Ovary (tissue), 3 donors: ENCODE measurements around the gene SH3RF1.
"Not testable (repeated sequence)": the region's sequence is repeated elsewhere in the genome, so short reads cannot be mapped to it uniquely, and the experiment has no call there.

Source experiments
- EP300 ChIP-seq: sonication (generic); formaldehyde crosslinking; IDR thresholded peaks from one replicate; pipeline ENCODE4 v1.6.1; 2017; ENCODE audit warnings: antibody characterized with exemption
- POLR2A ChIP-seq: fragments of 450-650 bp; IDR thresholded peaks from one replicate; pipeline ENCODE4 v1.6.1; 2017; ENCODE audit warnings: antibody characterized with exemption, mild to moderate bottlenecking, moderate library complexity
- TF ChIP-seq, protein P1 (sequence below), 3 donors: fragments of 450-650 bp in 2 of 3; fragments of 200-600 bp in 1 of 3; IDR thresholded peaks; one replicate each; pipeline versions ENCODE4 v1.5.1 to v1.8.0; 2016 to 2022; ENCODE audit warnings: antibody characterized with exemption in 3 of 3, mild to moderate bottlenecking in 1 of 3
- donor health status: DM: no; HTN: no; CAD: no.

DNA sequence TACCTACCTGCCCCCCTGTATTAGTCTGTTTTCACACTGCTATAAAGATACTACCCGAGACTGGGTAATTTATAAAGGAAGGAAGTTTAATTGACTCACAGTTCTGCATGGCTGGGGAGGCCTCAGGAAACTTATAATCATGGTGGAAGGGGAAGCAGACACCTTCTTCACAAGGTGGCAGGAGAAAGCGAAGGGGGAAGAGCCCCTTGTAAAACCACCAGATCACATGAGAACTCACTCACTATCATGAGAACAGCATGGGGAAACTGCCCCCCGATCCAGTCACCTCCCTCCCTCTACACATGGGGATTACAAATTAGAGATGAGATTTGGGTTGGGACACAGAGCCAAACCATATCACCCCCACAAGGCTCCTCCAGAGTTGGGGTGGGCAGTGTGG lies 17.2 kb upstream of the SH3RF1 start:
- TF ChIP-seq, protein P1, sequence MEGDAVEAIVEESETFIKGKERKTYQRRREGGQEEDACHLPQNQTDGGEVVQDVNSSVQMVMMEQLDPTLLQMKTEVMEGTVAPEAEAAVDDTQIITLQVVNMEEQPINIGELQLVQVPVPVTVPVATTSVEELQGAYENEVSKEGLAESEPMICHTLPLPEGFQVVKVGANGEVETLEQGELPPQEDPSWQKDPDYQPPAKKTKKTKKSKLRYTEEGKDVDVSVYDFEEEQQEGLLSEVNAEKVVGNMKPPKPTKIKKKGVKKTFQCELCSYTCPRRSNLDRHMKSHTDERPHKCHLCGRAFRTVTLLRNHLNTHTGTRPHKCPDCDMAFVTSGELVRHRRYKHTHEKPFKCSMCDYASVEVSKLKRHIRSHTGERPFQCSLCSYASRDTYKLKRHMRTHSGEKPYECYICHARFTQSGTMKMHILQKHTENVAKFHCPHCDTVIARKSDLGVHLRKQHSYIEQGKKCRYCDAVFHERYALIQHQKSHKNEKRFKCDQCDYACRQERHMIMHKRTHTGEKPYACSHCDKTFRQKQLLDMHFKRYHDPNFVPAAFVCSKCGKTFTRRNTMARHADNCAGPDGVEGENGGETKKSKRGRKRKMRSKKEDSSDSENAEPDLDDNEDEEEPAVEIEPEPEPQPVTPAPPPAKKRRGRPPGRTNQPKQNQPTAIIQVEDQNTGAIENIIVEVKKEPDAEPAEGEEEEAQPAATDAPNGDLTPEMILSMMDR (IDR thresholded peaks at IDR 0.05) = not testable (repeated sequence)
- TF ChIP-seq POLR2A, EP300: not testable (repeated sequence)
